Measurements from ENCODE around the gene ITGA1. TPM values are rescaled to one million over a fixed set of nuclear protein-coding genes. Genes with fewer than 3 reads are reported as not detected.

Gene ITGA1
- total RNA-seq, 1 experiment from 2014 or later = 4.0 TPM

DNA sequence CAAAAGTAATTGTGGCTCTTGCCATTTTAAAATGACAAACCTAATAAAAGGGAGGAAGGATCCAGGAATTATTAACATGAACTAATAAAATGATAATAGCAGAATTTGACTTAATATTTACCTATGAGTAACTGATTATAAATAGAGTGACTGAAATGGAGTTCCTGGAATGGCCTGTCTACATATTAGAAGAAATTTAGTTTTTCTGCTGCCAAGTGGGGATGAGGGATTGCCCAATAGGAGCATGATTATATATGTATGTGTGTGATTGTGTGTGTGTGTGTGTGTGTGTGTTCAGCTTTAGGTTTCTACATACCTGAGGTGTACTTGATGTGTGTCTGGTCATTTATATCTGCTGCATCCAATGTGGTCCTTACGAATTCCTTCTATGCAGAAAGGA lies 36.6 kb upstream of the ITGA1 start:
- H4K20me1 ChIP-seq (ENCODE audit: insufficient read depth) = no peaks in the 10 kb centered on the region
- no peak for DNase-seq
- ChIA-PET CTCF (no interaction called here), POLR2A (ENCODE audit: unreplicated experiment) (no interaction called here)
- no peaks in the 10 kb centered on the region for H3K9me2 ChIP-seq (ENCODE audit: insufficient read depth)
- H3K36me3 ChIP-seq (ENCODE audit: low read depth) = no peaks in the 10 kb centered on the region
- H3K9me3 ChIP-seq (ENCODE audit: insufficient read depth, low read depth) = no peaks in the 10 kb centered on the region
- H3K4me3 ChIP-seq = no peak overlapping the region
- intact Hi-C loops (cut with micrococcal nuclease; ENCODE audit: unreplicated experiment) = no loop called here
- H3F3A ChIP-seq (ENCODE audit: insufficient read depth, low read depth) = no peaks in the 10 kb centered on the region
- H3K4me1 ChIP-seq (replicated peaks; ENCODE audit: insufficient read depth) = no peaks in the 10 kb centered on the region
- H3K27me3 ChIP-seq (ENCODE audit: insufficient read depth, low read depth) = no peaks in the 10 kb centered on the region
- no peak overlapping the region for H2AFZ ChIP-seq
- no peak overlapping the region for H3K27ac ChIP-seq
- TF ChIP-seq EZH2 (IDR thresholded peaks at IDR 0.05; ENCODE audit: low read depth) = no peak
- TF ChIP-seq, protein P1, sequence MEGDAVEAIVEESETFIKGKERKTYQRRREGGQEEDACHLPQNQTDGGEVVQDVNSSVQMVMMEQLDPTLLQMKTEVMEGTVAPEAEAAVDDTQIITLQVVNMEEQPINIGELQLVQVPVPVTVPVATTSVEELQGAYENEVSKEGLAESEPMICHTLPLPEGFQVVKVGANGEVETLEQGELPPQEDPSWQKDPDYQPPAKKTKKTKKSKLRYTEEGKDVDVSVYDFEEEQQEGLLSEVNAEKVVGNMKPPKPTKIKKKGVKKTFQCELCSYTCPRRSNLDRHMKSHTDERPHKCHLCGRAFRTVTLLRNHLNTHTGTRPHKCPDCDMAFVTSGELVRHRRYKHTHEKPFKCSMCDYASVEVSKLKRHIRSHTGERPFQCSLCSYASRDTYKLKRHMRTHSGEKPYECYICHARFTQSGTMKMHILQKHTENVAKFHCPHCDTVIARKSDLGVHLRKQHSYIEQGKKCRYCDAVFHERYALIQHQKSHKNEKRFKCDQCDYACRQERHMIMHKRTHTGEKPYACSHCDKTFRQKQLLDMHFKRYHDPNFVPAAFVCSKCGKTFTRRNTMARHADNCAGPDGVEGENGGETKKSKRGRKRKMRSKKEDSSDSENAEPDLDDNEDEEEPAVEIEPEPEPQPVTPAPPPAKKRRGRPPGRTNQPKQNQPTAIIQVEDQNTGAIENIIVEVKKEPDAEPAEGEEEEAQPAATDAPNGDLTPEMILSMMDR (conservative IDR thresholded peaks at IDR 0.05) = no peak
- no peaks in the 10 kb centered on the region for H3K79me2 ChIP-seq (ENCODE audit: low read depth)
- H3K4me2 ChIP-seq = no peak overlapping the region
- no TSS peak for BruUV-seq (replicated peaks)

DNA sequence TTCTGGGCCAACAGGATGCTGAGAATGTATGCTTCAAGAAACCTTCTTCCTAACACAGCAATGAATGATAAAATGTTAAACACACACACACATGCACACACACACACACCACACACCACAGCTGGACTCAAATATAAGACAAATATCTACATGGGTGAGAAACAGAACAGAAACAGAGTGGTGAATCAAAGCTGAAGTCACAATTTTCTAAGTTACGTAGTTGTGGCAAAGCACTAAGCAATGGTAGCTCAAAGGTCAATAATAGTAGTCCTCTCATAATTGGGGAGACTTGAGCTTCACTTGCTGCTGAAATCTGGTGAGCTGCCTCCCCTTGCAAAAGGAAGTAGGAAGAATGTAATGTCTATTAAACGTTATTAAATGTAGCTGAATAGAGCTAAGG lies 33.7 kb upstream of the ITGA1 start:
- POLR2A ChIA-PET (ENCODE audit: unreplicated experiment) = no interaction called here
- intact Hi-C loops (cut with micrococcal nuclease; ENCODE audit: unreplicated experiment) = no loop called here
- H3K36me3 ChIP-seq (ENCODE audit: low read depth) = no peaks in the 10 kb centered on the region
- H3K4me1 ChIP-seq (replicated peaks; ENCODE audit: insufficient read depth) = no peaks in the 10 kb centered on the region
- CTCF ChIA-PET = no interaction called here
- no peaks in the 10 kb centered on the region for H3K9me2 ChIP-seq (ENCODE audit: insufficient read depth)
- H3K9me3 ChIP-seq (ENCODE audit: insufficient read depth, low read depth) = no peaks in the 10 kb centered on the region
- no peaks in the 10 kb centered on the region for H3K27me3 ChIP-seq (ENCODE audit: insufficient read depth, low read depth)
- DNase-seq = no peak
- no peak overlapping the region for H3K4me3 ChIP-seq
- H3K4me2 ChIP-seq = no peak overlapping the region
- no TSS peak for BruUV-seq (replicated peaks)
- H3F3A ChIP-seq (ENCODE audit: insufficient read depth, low read depth) = no peaks in the 10 kb centered on the region
- no peak for TF ChIP-seq EZH2 (IDR thresholded peaks at IDR 0.05; ENCODE audit: low read depth)
- TF ChIP-seq, protein P1 (conservative IDR thresholded peaks at IDR 0.05) = no peak
- H3K27ac ChIP-seq = no peak overlapping the region
- no peaks in the 10 kb centered on the region for H4K20me1 ChIP-seq (ENCODE audit: insufficient read depth)
- H2AFZ ChIP-seq = no peak overlapping the region
- no peaks in the 10 kb centered on the region for H3K79me2 ChIP-seq (ENCODE audit: low read depth)

DNA sequence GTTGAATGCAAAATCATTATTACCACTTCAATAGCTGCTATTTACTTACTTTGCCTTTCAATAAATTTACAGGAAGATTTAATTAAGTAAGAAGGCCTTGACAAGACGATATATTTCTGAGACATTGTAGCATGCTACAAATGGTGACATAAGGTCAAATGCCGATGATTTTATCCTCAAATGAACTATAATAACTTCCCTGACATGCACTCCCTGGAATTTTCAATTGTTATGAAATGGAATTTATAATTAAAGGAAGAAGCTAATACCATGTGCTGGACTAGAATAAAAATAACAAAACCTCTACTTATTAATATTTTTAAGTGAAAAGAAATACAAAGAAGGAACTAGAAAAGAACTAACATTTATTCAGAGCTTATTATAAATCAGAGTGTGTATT lies 30.2 kb upstream of the ITGA1 start:
- Histone ChIP-seq H3K4me2 (no peak overlapping the region), H3K27ac (no peak overlapping the region), H3K79me2 (ENCODE audit: low read depth) (no peaks in the 10 kb centered on the region), H3K4me1 (replicated peaks; ENCODE audit: insufficient read depth) (no peaks in the 10 kb centered on the region), H3K9me2 (ENCODE audit: insufficient read depth) (no peaks in the 10 kb centered on the region), H3K9me3 (ENCODE audit: insufficient read depth, low read depth) (no peaks in the 10 kb centered on the region), H2AFZ (no peak overlapping the region), H3K4me3 (no peak overlapping the region), H3K27me3 (ENCODE audit: insufficient read depth, low read depth) (no peaks in the 10 kb centered on the region), H4K20me1 (ENCODE audit: insufficient read depth) (no peaks in the 10 kb centered on the region), H3F3A (ENCODE audit: insufficient read depth, low read depth) (no peaks in the 10 kb centered on the region), H3K36me3 (ENCODE audit: low read depth) (no peaks in the 10 kb centered on the region)
- BruUV-seq (replicated peaks) = no TSS peak
- TF ChIP-seq EZH2 (IDR thresholded peaks at IDR 0.05; ENCODE audit: low read depth) = no peak
- TF ChIP-seq, protein P1 (conservative IDR thresholded peaks at IDR 0.05) = no peak
- POLR2A ChIA-PET (ENCODE audit: unreplicated experiment) = no interaction called here
- intact Hi-C loops (cut with micrococcal nuclease; ENCODE audit: unreplicated experiment) = no loop called here
- no peak for DNase-seq
- CTCF ChIA-PET = no interaction called here
